ENCODE measurements around the gene TRIM71.
"Not testable (repeated sequence)": the region's sequence is repeated elsewhere in the genome, so short reads cannot be mapped to it uniquely, and the experiment has no call there.

- not testable (repeated sequence) for TF ChIP-seq CTCF, EP300, POLR2A (IDR thresholded peaks at IDR 0.05)
Measured at GRCh38 chr3:32845546-32845945, 27.7 kb downstream of the TRIM71 start.
